Fibroblast of lung (primary cell): ENCODE results near the gene FAM222B.

Experiments used
- EZH2 ChIP-seq: IDR thresholded peaks from 2 replicates; pipeline ENCODE4 v1.5.1; 2012; ENCODE audit warnings: low read length, control low read depth, mild to moderate bottlenecking; ENCODE audit errors: missing control alignments
- TF ChIP-seq, protein P1 (sequence below), 2 donors: IDR thresholded peaks in 1 of 2; conservative IDR thresholded peaks in 1 of 2; 1 replicate in 1 of 2; 2 replicates in 1 of 2; pipeline ENCODE4 v1.5.1; 2011 to 2012; ENCODE audit warnings: low read length in 2 of 2, control low read depth in 1 of 2, inconsistent platforms in 1 of 2, low read depth in 1 of 2, mild to moderate bottlenecking in 1 of 2

DNA sequence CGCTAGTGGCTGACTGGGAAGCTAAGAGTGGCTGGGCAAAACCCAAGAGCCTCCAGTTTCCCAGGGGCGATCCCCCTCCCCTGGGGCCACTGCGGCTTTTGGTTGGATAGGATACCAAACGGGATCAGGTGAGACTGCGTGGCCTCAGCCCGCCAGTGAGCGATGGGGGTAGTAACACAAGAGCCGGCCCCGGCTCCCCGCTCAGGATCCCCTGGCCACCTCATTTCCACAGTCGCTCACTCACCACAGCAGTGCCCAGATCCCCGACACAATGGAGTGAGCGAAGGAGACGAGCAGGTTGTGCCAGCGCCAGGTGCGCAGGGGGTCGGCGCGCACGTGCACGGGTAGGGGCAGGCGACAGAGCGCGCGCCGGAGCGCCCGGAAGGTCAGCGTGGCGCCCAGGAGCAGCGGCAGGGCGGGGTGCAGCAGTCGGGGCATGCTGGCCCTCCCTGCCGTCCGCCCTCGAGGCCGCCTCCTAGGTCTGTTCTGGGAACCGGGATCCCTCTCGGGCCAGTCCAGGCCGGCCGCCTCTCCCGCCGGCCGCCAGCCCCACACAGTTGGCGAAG, 116.8 kb downstream of the FAM222B start:
- no peak for TF ChIP-seq EZH2
- TF ChIP-seq, protein P1, sequence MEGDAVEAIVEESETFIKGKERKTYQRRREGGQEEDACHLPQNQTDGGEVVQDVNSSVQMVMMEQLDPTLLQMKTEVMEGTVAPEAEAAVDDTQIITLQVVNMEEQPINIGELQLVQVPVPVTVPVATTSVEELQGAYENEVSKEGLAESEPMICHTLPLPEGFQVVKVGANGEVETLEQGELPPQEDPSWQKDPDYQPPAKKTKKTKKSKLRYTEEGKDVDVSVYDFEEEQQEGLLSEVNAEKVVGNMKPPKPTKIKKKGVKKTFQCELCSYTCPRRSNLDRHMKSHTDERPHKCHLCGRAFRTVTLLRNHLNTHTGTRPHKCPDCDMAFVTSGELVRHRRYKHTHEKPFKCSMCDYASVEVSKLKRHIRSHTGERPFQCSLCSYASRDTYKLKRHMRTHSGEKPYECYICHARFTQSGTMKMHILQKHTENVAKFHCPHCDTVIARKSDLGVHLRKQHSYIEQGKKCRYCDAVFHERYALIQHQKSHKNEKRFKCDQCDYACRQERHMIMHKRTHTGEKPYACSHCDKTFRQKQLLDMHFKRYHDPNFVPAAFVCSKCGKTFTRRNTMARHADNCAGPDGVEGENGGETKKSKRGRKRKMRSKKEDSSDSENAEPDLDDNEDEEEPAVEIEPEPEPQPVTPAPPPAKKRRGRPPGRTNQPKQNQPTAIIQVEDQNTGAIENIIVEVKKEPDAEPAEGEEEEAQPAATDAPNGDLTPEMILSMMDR (conservative IDR thresholded peaks at IDR 0.05 in 1 of 2, IDR thresholded peaks at IDR 0.05 in 1 of 2; ENCODE audit: low read depth in 1 of 2, low read length in 2 of 2) = no peak
